Tibial artery (tissue), 4 donors: ENCODE measurements around the gene SRRM5.

ENCODE experiments used
- DNase-seq, 2 donors: peaks; one replicate each; pipeline ENCODE4 v3.0.0-alpha.2; 2019
- H3K27ac ChIP-seq, 2 donors: fragments of 200-600 bp; sonication (generic) in 1 of 2; 1 replicate in 1 of 2; 2 replicates in 1 of 2; pipeline ENCODE4 v1.5.1; 2018 to 2019; ENCODE audit warnings: mild to moderate bottlenecking in 1 of 2
- H3K27me3 ChIP-seq, 2 donors: fragments of 200-600 bp; sonication (generic) in 1 of 2; one replicate each; pipeline versions ENCODE4 v1.5.1 to v1.6.0; 2016 to 2019
- H3K36me3 ChIP-seq, 3 donors: fragments of 200-600 bp; sonication (generic) in 2 of 3; one replicate each; pipeline ENCODE4 v1.5.1; 2016 to 2019; ENCODE audit warnings: mild to moderate bottlenecking in 2 of 3
- H3K4me1 ChIP-seq, 4 donors: fragments of 200-600 bp; sonication (generic) in 2 of 4; 1 replicate in 3 of 4; 2 replicates in 1 of 4; pipeline ENCODE4 v1.5.1; 2016 to 2019
- H3K4me3 ChIP-seq, 2 donors: fragments of 200-600 bp; sonication (generic) in 1 of 2; 1 replicate in 1 of 2; 2 replicates in 1 of 2; pipeline ENCODE4 v1.5.1; 2018 to 2019; ENCODE audit warnings: mild to moderate bottlenecking in 2 of 2
- H3K9me3 ChIP-seq, 3 donors: fragments of 200-600 bp; sonication (generic) in 1 of 3; one replicate each; pipeline ENCODE4 v1.5.1; 2016 to 2019
- CTCF ChIP-seq, 2 experiments: fragments of 200-600 bp in 1 of 2; fragments of 450-650 bp in 1 of 2; IDR thresholded peaks; one replicate each; pipeline ENCODE4 v1.5.1; 2017 to 2019; ENCODE audit warnings: antibody characterized with exemption in 2 of 2, mild to moderate bottlenecking in 1 of 2, moderate library complexity in 1 of 2
- intact Hi-C: fragments of 100-400 bp; cut with DNase I; formaldehyde crosslinking; loops from one replicate; pipeline ENCODE4 v1.15.0; 2023; ENCODE audit warnings: low total_unique reads

SRRM5 gene

GRCh38 chr19:43592800-43593350, 19.0 kb upstream of the SRRM5 start:
- Histone ChIP-seq H3K4me3 (no peak overlapping the region), H3K4me1 (peaks cover 0 to 40% (median 35%) of the 10 kb centered on the region in 4 donors)
- intact Hi-C loops = no loop called here

GRCh38 chr19:43594081-43594697, 17.7 kb upstream of the SRRM5 start:
- intact Hi-C loops = no loop called here
- peaks cover 20 to 66% (median 32%) of the 10 kb centered on the region in 3 donors for H3K36me3 ChIP-seq

More at GRCh38 chr19:43592800-43593350, 19.0 kb upstream of the SRRM5 start:
- no peak for DNase-seq
- no peak for TF ChIP-seq CTCF (IDR thresholded peaks at IDR 0.05)
- no peaks in the 10 kb centered on the region for H3K27me3 ChIP-seq
- H3K27ac ChIP-seq = no peak overlapping the region
- no peaks in the 10 kb centered on the region for H3K9me3 ChIP-seq
- peaks cover 16 to 62% (median 25%) of the 10 kb centered on the region in 3 donors for H3K36me3 ChIP-seq

GRCh38 chr19:43594710-43595604, 16.9 kb upstream of the SRRM5 start:
- Histone ChIP-seq H3K9me3 (no peaks in the 10 kb centered on the region), H3K4me3 (peak overlapping the region; percentile 67 to 80), H3K27ac (peak overlapping the region; percentile 90 to 96), H3K4me1 (peaks cover 0 to 47% (median 38%) of the 10 kb centered on the region in 4 donors), H3K36me3 (peaks cover 24 to 66% (median 40%) of the 10 kb centered on the region in 3 donors), H3K27me3 (no peaks in the 10 kb centered on the region)
- intact Hi-C loops = loop anchor here (5.0 kb wide), 1 partner anchor 68 kb away; the partner anchor contains the start of gene ETHE1
- DNase-seq = no peak
- peak; percentile 31 to 43 for TF ChIP-seq CTCF (IDR thresholded peaks at IDR 0.05)

More at GRCh38 chr19:43594081-43594697, 17.7 kb upstream of the SRRM5 start:
- Histone ChIP-seq H3K4me3 (peak overlapping the region; percentile 67 to 80), H3K9me3 (no peaks in the 10 kb centered on the region), H3K4me1 (peaks cover 0 to 47% (median 38%) of the 10 kb centered on the region in 4 donors), H3K27ac (peak overlapping the region; percentile 11 to 90), H3K27me3 (no peaks in the 10 kb centered on the region)
- DNase-seq = no peak
- TF ChIP-seq CTCF (IDR thresholded peaks at IDR 0.05) = no peak

GRCh38 chr19:43595605-43595998, 16.3 kb upstream of the SRRM5 start:
- Histone ChIP-seq H3K9me3 (no peaks in the 10 kb centered on the region), H3K4me1 (peaks cover 0 to 47% (median 38%) of the 10 kb centered on the region in 4 donors), H3K27me3 (no peaks in the 10 kb centered on the region), H3K27ac (peak overlapping the region; percentile 90 to 96), H3K36me3 (peaks cover 24 to 66% (median 46%) of the 10 kb centered on the region in 3 donors), H3K4me3 (peak overlapping the region; percentile 67 to 80)
- DNase-seq = no peak
- intact Hi-C loops = loop anchor here (5.0 kb wide), 1 partner anchor 68 kb away; the partner anchor contains the start of gene ETHE1
- TF ChIP-seq CTCF (IDR thresholded peaks at IDR 0.05) = no peak
